Measurements from ENCODE around the gene ANK2. TPM values are rescaled to one million over a fixed set of nuclear protein-coding genes. Genes with fewer than 3 reads are reported as not detected.

Gene ANK2
- total and polyA plus RNA-seq, 2 donors, result 5.3 to 14.7 TPM

DNA sequence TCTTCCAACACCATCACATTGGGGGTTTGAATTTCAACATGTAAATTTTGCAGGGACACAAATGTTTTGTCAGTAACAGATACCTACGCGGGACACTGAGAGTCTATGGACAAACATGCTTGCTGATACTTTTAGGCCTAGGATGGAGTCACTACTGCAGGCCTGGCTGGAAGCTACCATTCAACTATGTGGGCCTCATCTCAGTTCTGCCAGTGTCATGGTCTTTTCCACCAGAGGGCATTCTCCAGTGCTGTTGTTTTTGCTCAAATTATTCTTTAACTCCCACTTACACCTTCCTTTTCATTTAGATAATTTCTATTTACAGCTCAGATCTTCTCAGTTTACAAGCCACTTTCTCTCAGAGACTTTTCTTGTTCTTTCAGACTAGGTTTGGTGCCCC lies 7.0 kb upstream of the ANK2 start:
- Histone ChIP-seq H3K9me3 (ENCODE audit: control insufficient read depth in 2 of 2, insufficient read depth in 1 of 2, low read length in 1 of 2) (no peaks in the 10 kb centered on the region), H3K36me3 (ENCODE audit: control insufficient read depth in 2 of 2, insufficient read depth in 2 of 2, low read length in 1 of 2) (no peaks in the 10 kb centered on the region), H3K4me3 (ENCODE audit: low read length in 2 of 2) (no peak overlapping the region), H3K27me3 (ENCODE audit: control insufficient read depth in 2 of 2, insufficient read depth in 1 of 2, low read length in 1 of 2) (no peaks in the 10 kb centered on the region), H3K27ac (ENCODE audit: low read depth in 1 of 2, low read length in 1 of 2) (no peak overlapping the region), H3K4me1 (ENCODE audit: control insufficient read depth in 2 of 2, insufficient read depth in 2 of 2, low read length in 2 of 2) (no peaks in the 10 kb centered on the region)
- 41% methylated on average over 2 of the region's 2 CpGs for WGBS
- no peak for DNase-seq (ENCODE audit: low read depth in 6 of 9, low spot score in 9 of 9)

DNA sequence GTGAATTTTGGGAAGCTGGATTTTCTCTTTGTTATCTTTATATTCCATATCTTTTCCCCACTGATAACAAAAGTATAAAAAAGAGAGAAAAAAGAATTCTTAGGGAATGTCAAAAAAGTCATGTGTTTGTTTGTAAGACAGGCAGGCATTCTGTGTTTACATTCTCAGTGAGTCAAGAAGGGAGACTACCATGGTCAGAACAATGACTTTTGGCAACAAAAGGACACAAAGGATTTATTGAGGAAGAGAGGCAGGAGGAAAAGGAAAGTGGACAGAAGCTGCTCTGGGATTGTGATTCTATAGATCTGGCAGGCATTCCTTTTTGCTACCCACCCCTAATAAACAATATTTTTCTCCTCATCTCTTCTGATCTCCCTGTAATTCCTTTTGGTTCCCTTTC lies 5.9 kb upstream of the ANK2 start:
- Histone ChIP-seq H3K4me3 (ENCODE audit: low read length in 2 of 2) (no peak overlapping the region), H3K9me3 (ENCODE audit: control insufficient read depth in 2 of 2, insufficient read depth in 1 of 2, low read length in 1 of 2) (no peaks in the 10 kb centered on the region), H3K36me3 (ENCODE audit: control insufficient read depth in 2 of 2, insufficient read depth in 2 of 2, low read length in 1 of 2) (no peaks in the 10 kb centered on the region)

DNA sequence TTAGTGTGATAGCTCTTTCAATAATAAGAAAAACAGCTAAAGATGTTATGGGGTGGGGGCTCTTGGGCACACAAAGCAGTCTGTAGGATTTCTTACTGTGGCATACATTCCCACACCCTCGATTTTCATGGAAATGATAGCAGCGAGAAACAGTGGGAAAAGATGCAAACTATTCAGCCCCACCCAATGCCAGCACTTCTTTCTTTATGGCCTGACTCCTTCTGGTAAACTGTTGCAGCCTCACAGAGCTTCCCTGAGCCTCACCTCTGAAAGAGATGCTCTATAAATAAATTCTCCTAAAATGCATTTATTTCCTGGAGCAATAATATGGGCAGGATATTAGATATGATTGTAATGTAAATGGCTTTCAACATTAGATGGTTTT lies 910 bp downstream of the ANK2 start:
- no peak for DNase-seq (ENCODE audit: low read depth in 6 of 9, low spot score in 9 of 9)
- H3K27me3 ChIP-seq (ENCODE audit: control insufficient read depth in 2 of 2, insufficient read depth in 1 of 2, low read length in 1 of 2), result no peaks in the 10 kb centered on the region
- no peak overlapping the region for H3K4me3 ChIP-seq (ENCODE audit: low read length in 2 of 2)

More for the DNA sequence above, 5.9 kb upstream of the ANK2 start:
- no peak overlapping the region for H3K27ac ChIP-seq (ENCODE audit: low read depth in 1 of 2, low read length in 1 of 2)
- no peaks in the 10 kb centered on the region for H3K27me3 ChIP-seq (ENCODE audit: control insufficient read depth in 2 of 2, insufficient read depth in 1 of 2, low read length in 1 of 2)
- DNase-seq (ENCODE audit: low read depth in 6 of 9, low spot score in 9 of 9), result no peak
- no peaks in the 10 kb centered on the region for H3K4me1 ChIP-seq (ENCODE audit: control insufficient read depth in 2 of 2, insufficient read depth in 2 of 2, low read length in 2 of 2)

DNA sequence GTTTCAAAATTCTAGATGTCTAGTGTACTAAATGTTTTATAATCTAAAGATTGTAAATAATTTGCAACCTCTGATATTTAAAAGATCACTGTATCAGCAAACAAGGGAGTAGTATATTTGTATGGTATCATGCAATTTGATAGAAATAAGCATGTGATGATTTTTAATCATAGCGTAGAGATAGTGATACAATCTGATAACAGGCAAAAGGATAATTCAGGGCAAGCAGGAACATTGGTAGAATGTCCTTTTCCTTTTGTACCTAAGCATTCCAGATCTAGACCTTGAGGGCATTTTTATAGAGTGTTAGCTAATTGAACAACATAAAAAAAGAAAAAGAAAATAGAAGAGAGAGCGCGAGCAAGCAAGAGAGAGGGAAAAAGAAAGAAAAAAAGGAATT lies 1.4 kb downstream of the ANK2 start:
- H3K36me3 ChIP-seq (ENCODE audit: control insufficient read depth in 2 of 2, insufficient read depth in 2 of 2, low read length in 1 of 2), result no peaks in the 10 kb centered on the region
- no peaks in the 10 kb centered on the region for H3K27me3 ChIP-seq (ENCODE audit: control insufficient read depth in 2 of 2, insufficient read depth in 1 of 2, low read length in 1 of 2)
- H3K9me3 ChIP-seq (ENCODE audit: control insufficient read depth in 2 of 2, insufficient read depth in 1 of 2, low read length in 1 of 2), result no peaks in the 10 kb centered on the region
- DNase-seq (ENCODE audit: low read depth in 6 of 9, low spot score in 9 of 9), result no peak
- H3K27ac ChIP-seq (ENCODE audit: low read depth in 1 of 2, low read length in 1 of 2), result no peak overlapping the region
- H3K4me3 ChIP-seq (ENCODE audit: low read length in 2 of 2), result no peak overlapping the region
- 94% methylated on average over 3 of the region's 3 CpGs for WGBS
- H3K4me1 ChIP-seq (ENCODE audit: control insufficient read depth in 2 of 2, insufficient read depth in 2 of 2, low read length in 2 of 2), result no peaks in the 10 kb centered on the region

More for the DNA sequence above, 910 bp downstream of the ANK2 start:
- Histone ChIP-seq H3K4me1 (ENCODE audit: control insufficient read depth in 2 of 2, insufficient read depth in 2 of 2, low read length in 2 of 2) (no peaks in the 10 kb centered on the region), H3K9me3 (ENCODE audit: control insufficient read depth in 2 of 2, insufficient read depth in 1 of 2, low read length in 1 of 2) (no peaks in the 10 kb centered on the region), H3K36me3 (ENCODE audit: control insufficient read depth in 2 of 2, insufficient read depth in 2 of 2, low read length in 1 of 2) (no peaks in the 10 kb centered on the region), H3K27ac (ENCODE audit: low read depth in 1 of 2, low read length in 1 of 2) (no peak overlapping the region)
- WGBS, result 31% methylated on average over 2 of the region's 2 CpGs

DNA sequence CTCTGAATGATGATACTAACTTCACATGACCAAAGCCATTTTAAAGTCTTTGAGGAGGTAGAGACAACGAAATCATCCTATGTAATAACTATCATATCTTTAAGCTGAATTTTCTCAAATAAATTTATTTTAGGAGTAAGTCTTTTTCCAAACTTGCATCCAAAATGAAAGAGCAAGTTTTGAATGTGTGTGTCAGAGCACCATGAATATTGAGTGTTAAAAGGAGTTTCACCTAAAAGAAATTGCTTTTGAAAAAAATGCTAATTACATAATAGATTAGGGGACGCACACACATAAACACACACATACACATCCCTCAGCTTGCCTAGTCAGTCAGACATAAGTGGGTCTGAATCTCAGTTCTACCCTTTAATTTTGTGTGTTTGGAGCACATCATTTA lies 1.9 kb downstream of the ANK2 start:
- DNase-seq (ENCODE audit: low read depth in 6 of 9, low spot score in 9 of 9), result no peak
- 78% methylated on average over 2 of the region's 2 CpGs for WGBS
- Histone ChIP-seq H3K4me1 (ENCODE audit: control insufficient read depth in 2 of 2, insufficient read depth in 2 of 2, low read length in 2 of 2) (no peaks in the 10 kb centered on the region), H3K27ac (ENCODE audit: low read depth in 1 of 2, low read length in 1 of 2) (no peak overlapping the region), H3K36me3 (ENCODE audit: control insufficient read depth in 2 of 2, insufficient read depth in 2 of 2, low read length in 1 of 2) (no peaks in the 10 kb centered on the region), H3K9me3 (ENCODE audit: control insufficient read depth in 2 of 2, insufficient read depth in 1 of 2, low read length in 1 of 2) (no peaks in the 10 kb centered on the region), H3K4me3 (ENCODE audit: low read length in 2 of 2) (no peak overlapping the region), H3K27me3 (ENCODE audit: control insufficient read depth in 2 of 2, insufficient read depth in 1 of 2, low read length in 1 of 2) (no peaks in the 10 kb centered on the region)

DNA sequence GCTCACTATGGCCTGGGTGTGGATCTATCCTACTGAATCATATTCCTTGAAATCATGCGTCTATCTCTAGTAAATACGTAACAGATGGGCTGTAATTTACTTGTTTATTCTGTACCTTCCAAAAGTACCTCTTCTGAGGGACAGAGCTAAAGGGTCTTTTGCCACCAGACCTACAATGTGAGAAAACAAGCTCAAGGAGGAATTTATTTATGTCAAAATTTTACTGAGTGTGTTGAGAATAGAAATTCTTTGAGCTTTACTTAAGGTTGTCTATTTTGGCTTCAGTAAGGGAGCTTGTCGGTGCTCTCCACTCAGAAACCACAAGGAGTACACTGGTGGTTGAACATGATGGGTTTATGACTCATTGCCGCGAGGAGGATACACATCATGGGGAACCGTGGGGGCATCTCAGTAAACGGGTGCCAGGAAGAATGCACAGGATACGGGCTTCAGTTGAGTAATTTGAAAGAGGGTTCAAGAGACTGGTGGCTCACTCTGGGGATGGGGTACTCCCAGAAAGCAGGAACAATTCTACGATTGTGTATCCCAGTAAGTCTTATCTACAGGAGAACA lies 3.0 kb downstream of the ANK2 start:
- Histone ChIP-seq H3K36me3 (ENCODE audit: control insufficient read depth in 2 of 2, insufficient read depth in 2 of 2, low read length in 1 of 2) (no peaks in the 10 kb centered on the region), H3K4me3 (ENCODE audit: low read length in 2 of 2) (no peak overlapping the region), H3K4me1 (ENCODE audit: control insufficient read depth in 2 of 2, insufficient read depth in 2 of 2, low read length in 2 of 2) (no peaks in the 10 kb centered on the region), H3K27me3 (ENCODE audit: control insufficient read depth in 2 of 2, insufficient read depth in 1 of 2, low read length in 1 of 2) (no peaks in the 10 kb centered on the region), H3K9me3 (ENCODE audit: control insufficient read depth in 2 of 2, insufficient read depth in 1 of 2, low read length in 1 of 2) (no peaks in the 10 kb centered on the region), H3K27ac (ENCODE audit: low read depth in 1 of 2, low read length in 1 of 2) (no peak overlapping the region)
- no peak for DNase-seq (ENCODE audit: low read depth in 6 of 9, low spot score in 9 of 9)
- 85% methylated on average over 9 of the region's 9 CpGs for WGBS

DNA sequence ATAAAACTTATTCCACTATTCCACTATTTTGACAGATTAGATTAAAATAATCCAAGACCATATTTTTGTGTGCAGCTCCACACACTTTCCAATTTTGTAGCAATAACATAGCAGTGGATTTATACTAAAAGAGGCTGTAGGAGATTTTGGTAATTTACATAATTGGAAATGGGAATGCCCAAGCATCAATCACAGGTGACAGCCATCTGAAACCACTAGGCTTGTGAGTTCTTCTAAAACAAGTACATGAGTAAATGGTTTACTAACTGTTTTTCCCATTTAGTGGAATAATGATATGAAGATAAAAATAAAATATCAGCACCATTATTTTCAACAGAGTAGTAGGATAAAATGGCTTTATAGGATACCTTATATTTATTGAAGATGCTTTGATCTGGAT lies 4.4 kb downstream of the ANK2 start:
- no peak overlapping the region for H3K4me3 ChIP-seq (ENCODE audit: low read length in 2 of 2)
- H3K27ac ChIP-seq (ENCODE audit: low read depth in 1 of 2, low read length in 1 of 2), result no peak overlapping the region

DNA sequence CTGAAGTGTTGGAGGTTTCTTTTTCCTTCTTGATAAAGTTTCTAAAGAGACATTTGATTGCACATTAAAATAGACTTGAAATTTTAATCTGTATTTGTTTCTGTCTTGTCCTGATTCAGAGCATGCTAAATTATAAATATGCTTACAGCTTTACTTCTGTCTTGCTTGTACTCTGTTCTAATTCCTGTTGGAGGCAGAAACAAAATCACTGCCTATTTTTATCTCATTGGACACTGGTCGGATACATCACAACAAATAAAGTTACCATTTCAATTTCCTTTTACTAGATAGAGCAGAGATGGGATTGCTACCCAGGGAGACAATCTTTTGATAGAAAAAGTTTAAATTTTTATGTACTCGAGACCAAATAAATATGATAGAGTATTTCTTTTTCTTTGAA lies 6.9 kb downstream of the ANK2 start:
- no peak for DNase-seq (ENCODE audit: low read depth in 6 of 9, low spot score in 9 of 9)
- Histone ChIP-seq H3K4me1 (ENCODE audit: control insufficient read depth in 2 of 2, insufficient read depth in 2 of 2, low read length in 2 of 2) (no peaks in the 10 kb centered on the region), H3K36me3 (ENCODE audit: control insufficient read depth in 2 of 2, insufficient read depth in 2 of 2, low read length in 1 of 2) (no peaks in the 10 kb centered on the region), H3K4me3 (ENCODE audit: low read length in 2 of 2) (no peak overlapping the region), H3K27me3 (ENCODE audit: control insufficient read depth in 2 of 2, insufficient read depth in 1 of 2, low read length in 1 of 2) (no peaks in the 10 kb centered on the region), H3K9me3 (ENCODE audit: control insufficient read depth in 2 of 2, insufficient read depth in 1 of 2, low read length in 1 of 2) (no peaks in the 10 kb centered on the region), H3K27ac (ENCODE audit: low read depth in 1 of 2, low read length in 1 of 2) (no peak overlapping the region)
- WGBS, result 97% methylated on average over 2 of the region's 2 CpGs

More for the DNA sequence above, 4.4 kb downstream of the ANK2 start:
- no peaks in the 10 kb centered on the region for H3K36me3 ChIP-seq (ENCODE audit: control insufficient read depth in 2 of 2, insufficient read depth in 2 of 2, low read length in 1 of 2)
- H3K9me3 ChIP-seq (ENCODE audit: control insufficient read depth in 2 of 2, insufficient read depth in 1 of 2, low read length in 1 of 2), result no peaks in the 10 kb centered on the region
- no peaks in the 10 kb centered on the region for H3K27me3 ChIP-seq (ENCODE audit: control insufficient read depth in 2 of 2, insufficient read depth in 1 of 2, low read length in 1 of 2)
- DNase-seq (ENCODE audit: low read depth in 6 of 9, low spot score in 9 of 9), result no peak
- H3K4me1 ChIP-seq (ENCODE audit: control insufficient read depth in 2 of 2, insufficient read depth in 2 of 2, low read length in 2 of 2), result no peaks in the 10 kb centered on the region

DNA sequence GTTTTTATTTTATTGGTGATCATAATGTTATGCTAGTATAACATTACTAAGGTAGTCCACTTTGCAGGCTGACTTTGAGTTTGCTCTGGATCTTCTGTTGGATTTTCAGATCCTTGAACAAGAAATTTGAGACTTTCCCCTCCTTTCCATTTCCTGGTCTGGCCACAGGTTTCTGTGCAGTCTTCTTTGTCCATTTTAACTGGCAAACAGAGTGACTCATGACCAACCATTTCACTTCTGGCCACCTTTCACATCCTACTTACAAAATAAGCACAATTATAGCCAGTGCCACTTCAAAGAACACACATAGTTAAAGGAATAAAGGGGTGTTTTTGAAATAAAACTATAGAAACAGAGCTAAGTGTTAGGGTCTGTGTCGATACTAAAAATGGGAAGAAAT lies 8.4 kb downstream of the ANK2 start:
- WGBS, result 96% methylated on average over 1 of the region's 1 CpG
- Histone ChIP-seq H3K9me3 (ENCODE audit: control insufficient read depth in 2 of 2, insufficient read depth in 1 of 2, low read length in 1 of 2) (no peaks in the 10 kb centered on the region), H3K27me3 (ENCODE audit: control insufficient read depth in 2 of 2, insufficient read depth in 1 of 2, low read length in 1 of 2) (no peaks in the 10 kb centered on the region), H3K36me3 (ENCODE audit: control insufficient read depth in 2 of 2, insufficient read depth in 2 of 2, low read length in 1 of 2) (no peaks in the 10 kb centered on the region), H3K4me3 (ENCODE audit: low read length in 2 of 2) (no peak overlapping the region), H3K27ac (ENCODE audit: low read depth in 1 of 2, low read length in 1 of 2) (no peak overlapping the region), H3K4me1 (ENCODE audit: control insufficient read depth in 2 of 2, insufficient read depth in 2 of 2, low read length in 2 of 2) (no peaks in the 10 kb centered on the region)
- no peak for DNase-seq (ENCODE audit: low read depth in 6 of 9, low spot score in 9 of 9)

Data from thymus (tissue), 11 donors.